Mesenteric fat pad (tissue), 1 donor: Measurements from ENCODE around the gene ELP5. TPM values are rescaled to one million over a fixed set of nuclear protein-coding genes. Genes with fewer than 3 reads are reported as not detected.

ENCODE experiments used
- DNase-seq: peaks from one replicate; pipeline ENCODE4 v3.0.0-alpha.2; 2020; ENCODE audit warnings: low spot score
- microRNA-seq: library from miRNA; unstranded; fragments of <30 nt; microRNA quantifications from one replicate; pipeline ENCODE4 v1.2.0, GENCODE V29; 2020; ENCODE audit warnings: borderline number of aligned reads
- total RNA-seq: library from RNA; stranded (reverse); fragmentation: NEBNext Ultra II Directional; extraction: Animal tissue kit (Norgen Biotek cat#: 25700); gene quantifications from one replicate; pipeline ENCODE4 v1.2.1, GENCODE V29; 2021
- donor health status: DM: yes; HTN: yes; CAD: no.

Gene ELP5
- total RNA-seq, 1 donor from 2014 or later, result 44.1 TPM

GRCh38 chr17:7308625-7309433 lies 56.8 kb downstream of the ELP5 start:
- DNase-seq, result no peak

Small RNA genes lying within 50 kb of the gene (microRNA-seq; reads per million reads assigned to microRNA genes)
- 1,226 reads per million, percentile 80 among the genes with 10 or more reads in this experiment for gene MIR324

Other genes with a start within 250 kb of the ELP5 start
- 243 TPM for gene RNASEK, start 239.6 kb upstream of the ELP5 start, total RNA-seq
- 32.2 TPM for gene BCL6B, start 229.2 kb upstream of the ELP5 start, total RNA-seq
- gene SLC16A13, start 216.2 kb upstream of the ELP5 start, total RNA-seq, result 2.9 TPM
- 0.84 TPM for gene SLC16A11, start 208.1 kb upstream of the ELP5 start, total RNA-seq
- 20.6 TPM for gene CLEC10A, start 172.0 kb upstream of the ELP5 start, total RNA-seq
- gene ASGR2, start 137.4 kb upstream of the ELP5 start, total RNA-seq, result 3.3 TPM
- gene ASGR1, start 72.8 kb upstream of the ELP5 start, total RNA-seq, result 2.2 TPM
- 16.0 TPM for gene DLG4, start 32.4 kb upstream of the ELP5 start, total RNA-seq
- 1,052 TPM for gene ACADVL, start 32.3 kb upstream of the ELP5 start, total RNA-seq
- 24.7 TPM for gene DVL2, start 17.7 kb upstream of the ELP5 start, total RNA-seq
- gene PHF23, start 12.8 kb upstream of the ELP5 start, total RNA-seq, result 47.4 TPM
- gene GABARAP, start 9.8 kb upstream of the ELP5 start, total RNA-seq, result 468 TPM
- 120 TPM for gene CTDNEP1, start 481 bp upstream of the ELP5 start, total RNA-seq
- 5.6 TPM for gene CLDN7, start 10.3 kb downstream of the ELP5 start, total RNA-seq
- 8.1 TPM for gene SLC2A4, start 29.5 kb downstream of the ELP5 start, total RNA-seq
- 2.3 TPM for gene YBX2, start 42.4 kb downstream of the ELP5 start, total RNA-seq
- gene EIF5A, start 55.4 kb downstream of the ELP5 start, total RNA-seq, result 503 TPM
- gene GPS2, start 63.1 kb downstream of the ELP5 start, total RNA-seq, result 51.2 TPM
- 25.4 TPM for gene NEURL4, start 77.1 kb downstream of the ELP5 start, total RNA-seq
- 18.8 TPM for gene ACAP1, start 84.3 kb downstream of the ELP5 start, total RNA-seq
- gene KCTD11, start 99.9 kb downstream of the ELP5 start, total RNA-seq, result 11.9 TPM
- gene TMEM95, start 102.9 kb downstream of the ELP5 start, total RNA-seq, result not detected
- 0.71 TPM for gene TNK1, start 128.9 kb downstream of the ELP5 start, total RNA-seq
- 42.6 TPM for gene PLSCR3, start 142.3 kb downstream of the ELP5 start, total RNA-seq
- 68.7 TPM for gene TMEM256, start 151.9 kb downstream of the ELP5 start, total RNA-seq
- 21.0 TPM for gene NLGN2, start 155.6 kb downstream of the ELP5 start, total RNA-seq
- gene SPEM1, start 168.1 kb downstream of the ELP5 start, total RNA-seq, result not detected
- not detected for gene SPEM2, start 173.4 kb downstream of the ELP5 start, total RNA-seq
- gene SPEM3, start 176.6 kb downstream of the ELP5 start, total RNA-seq, result not detected
- gene TMEM102, start 183.2 kb downstream of the ELP5 start, total RNA-seq, result 3.2 TPM
- 2.4 TPM for gene FGF11, start 187.3 kb downstream of the ELP5 start, total RNA-seq
- 6.8 TPM for gene CHRNB1, start 192.8 kb downstream of the ELP5 start, total RNA-seq
- gene ZBTB4, start 227.4 kb downstream of the ELP5 start, total RNA-seq, result 72.5 TPM
- not detected for gene SLC35G6, start 229.2 kb downstream of the ELP5 start, total RNA-seq
- 102 TPM for gene POLR2A, start 232.2 kb downstream of the ELP5 start, total RNA-seq